ENCODE measurements around the gene GAB1. TPM values are rescaled to one million over a fixed set of nuclear protein-coding genes. Genes with fewer than 3 reads are reported as not detected.

Gene GAB1
- total and polyA plus RNA-seq, 3 donors from 2014 or later = 19.7 to 64.5 (median 61.3) TPM

DNA sequence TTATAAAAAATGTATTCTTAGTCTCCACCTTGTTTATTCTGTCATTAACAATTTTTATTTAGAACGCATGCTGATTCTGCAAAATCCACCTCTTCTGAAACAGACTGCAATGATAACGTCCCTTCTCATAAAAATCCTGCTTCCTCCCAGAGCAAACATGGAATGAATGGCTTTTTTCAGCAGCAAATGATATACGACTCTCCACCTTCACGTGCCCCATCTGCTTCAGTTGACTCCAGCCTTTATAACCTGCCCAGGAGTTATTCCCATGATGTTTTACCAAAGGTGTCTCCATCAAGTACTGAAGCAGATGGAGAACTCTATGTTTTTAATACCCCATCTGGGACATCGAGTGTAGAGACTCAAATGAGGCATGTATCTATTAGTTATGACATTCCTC, 101.3 kb downstream of the GAB1 start:
- Histone ChIP-seq H3K36me3 (ENCODE audit: low read depth, missing control alignments) (no peaks in the 10 kb centered on the region), H3K4me1 (no peaks in the 10 kb centered on the region), H3K27me3 (no peaks in the 10 kb centered on the region), H3K9me3 (no peaks in the 10 kb centered on the region), H3K27ac (no peak overlapping the region), H3K4me3 (no peak overlapping the region)
- WGBS, 2 donors = 86 to 91% methylated on average over 5 of the region's 5 CpGs
- TF ChIP-seq, protein P1, sequence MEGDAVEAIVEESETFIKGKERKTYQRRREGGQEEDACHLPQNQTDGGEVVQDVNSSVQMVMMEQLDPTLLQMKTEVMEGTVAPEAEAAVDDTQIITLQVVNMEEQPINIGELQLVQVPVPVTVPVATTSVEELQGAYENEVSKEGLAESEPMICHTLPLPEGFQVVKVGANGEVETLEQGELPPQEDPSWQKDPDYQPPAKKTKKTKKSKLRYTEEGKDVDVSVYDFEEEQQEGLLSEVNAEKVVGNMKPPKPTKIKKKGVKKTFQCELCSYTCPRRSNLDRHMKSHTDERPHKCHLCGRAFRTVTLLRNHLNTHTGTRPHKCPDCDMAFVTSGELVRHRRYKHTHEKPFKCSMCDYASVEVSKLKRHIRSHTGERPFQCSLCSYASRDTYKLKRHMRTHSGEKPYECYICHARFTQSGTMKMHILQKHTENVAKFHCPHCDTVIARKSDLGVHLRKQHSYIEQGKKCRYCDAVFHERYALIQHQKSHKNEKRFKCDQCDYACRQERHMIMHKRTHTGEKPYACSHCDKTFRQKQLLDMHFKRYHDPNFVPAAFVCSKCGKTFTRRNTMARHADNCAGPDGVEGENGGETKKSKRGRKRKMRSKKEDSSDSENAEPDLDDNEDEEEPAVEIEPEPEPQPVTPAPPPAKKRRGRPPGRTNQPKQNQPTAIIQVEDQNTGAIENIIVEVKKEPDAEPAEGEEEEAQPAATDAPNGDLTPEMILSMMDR (IDR thresholded peaks at IDR 0.05) = no peak
- no peak for TF ChIP-seq POLR2A (IDR thresholded peaks at IDR 0.05)
- DNase-seq = no peak
- intact Hi-C loops (cut with DNase I; ENCODE audit: low total_unique reads) = no loop called here

DNA sequence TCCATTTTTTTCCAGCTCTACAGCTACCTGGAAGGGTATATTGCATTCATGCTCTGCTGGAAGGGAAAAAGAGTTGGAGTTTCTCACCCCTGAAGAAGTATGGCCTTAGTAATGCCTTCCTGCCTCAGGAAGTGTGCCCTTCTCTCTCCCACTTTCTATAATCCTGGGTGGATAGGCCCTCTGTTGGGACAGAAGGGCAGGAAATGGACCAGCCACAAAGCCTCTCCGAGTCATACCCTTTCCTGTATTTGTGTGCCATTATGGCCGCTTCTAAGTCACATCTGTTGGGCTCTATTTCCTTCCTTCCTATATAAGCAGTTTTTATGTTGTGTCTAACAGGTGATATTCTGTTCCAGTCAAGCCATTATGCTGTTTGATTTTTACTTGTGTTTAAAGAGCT, 102.0 kb downstream of the GAB1 start:
- TF ChIP-seq, protein P1 (IDR thresholded peaks at IDR 0.05) = no peak
- TF ChIP-seq POLR2A (IDR thresholded peaks at IDR 0.05) = no peak
- H3K27me3 ChIP-seq = no peaks in the 10 kb centered on the region
- DNase-seq = no peak
- 83 to 91% methylated on average over 2 of the region's 2 CpGs for WGBS, 2 donors
- intact Hi-C loops (cut with DNase I; ENCODE audit: low total_unique reads) = no loop called here
- no peak overlapping the region for H3K4me3 ChIP-seq
- H3K9me3 ChIP-seq = no peaks in the 10 kb centered on the region
- H3K36me3 ChIP-seq (ENCODE audit: low read depth, missing control alignments) = no peaks in the 10 kb centered on the region
- no peaks in the 10 kb centered on the region for H3K4me1 ChIP-seq
- H3K27ac ChIP-seq = no peak overlapping the region

DNA sequence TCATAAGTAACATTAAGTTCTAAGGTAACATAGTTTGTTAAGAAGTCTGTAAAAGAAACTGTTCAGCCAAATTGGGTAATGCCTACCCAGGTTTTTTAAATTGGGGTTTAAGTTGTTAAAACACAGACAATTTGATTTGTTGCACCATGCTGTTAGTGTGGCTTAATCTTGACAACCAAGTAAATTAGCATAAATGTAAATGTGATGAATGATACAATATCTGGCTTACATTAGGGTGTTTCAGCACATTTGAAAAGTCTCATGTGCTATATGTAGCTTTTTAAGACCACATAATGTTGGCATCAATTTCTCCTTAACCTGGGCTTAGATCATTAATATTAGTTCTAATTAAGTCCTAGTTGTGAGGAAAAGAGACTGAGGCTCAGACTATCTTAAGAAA, 104.4 kb downstream of the GAB1 start:
- H3K4me3 ChIP-seq = no peak overlapping the region
- TF ChIP-seq, protein P1 (IDR thresholded peaks at IDR 0.05) = no peak
- no peak for TF ChIP-seq POLR2A (IDR thresholded peaks at IDR 0.05)
- H3K27me3 ChIP-seq = no peaks in the 10 kb centered on the region
- intact Hi-C loops (cut with DNase I; ENCODE audit: low total_unique reads) = no loop called here
- no peaks in the 10 kb centered on the region for H3K36me3 ChIP-seq (ENCODE audit: low read depth, missing control alignments)
- no peaks in the 10 kb centered on the region for H3K9me3 ChIP-seq
- no peak for DNase-seq
- no peaks in the 10 kb centered on the region for H3K4me1 ChIP-seq
- H3K27ac ChIP-seq = no peak overlapping the region

DNA sequence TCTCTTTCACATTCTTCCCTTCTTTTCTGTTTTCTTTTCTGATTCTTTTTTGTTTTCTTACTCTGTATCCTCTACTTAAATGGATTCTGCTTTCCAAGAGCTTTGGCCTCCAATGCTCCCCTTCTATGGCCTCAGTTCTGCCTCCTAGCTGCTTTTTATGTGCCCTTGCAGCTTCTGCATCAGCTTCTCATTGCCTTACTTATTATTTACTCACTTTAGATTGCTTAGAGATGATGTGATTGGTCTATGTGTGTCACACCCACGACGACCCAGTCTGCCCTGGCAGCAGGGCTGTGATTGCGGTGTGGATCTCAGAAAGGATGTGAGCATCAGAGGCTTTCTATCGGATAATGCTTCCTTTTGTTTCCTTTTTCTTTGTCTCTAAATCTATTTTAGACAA, 105.0 kb downstream of the GAB1 start:
- Histone ChIP-seq H3K9me3 (no peaks in the 10 kb centered on the region), H3K4me1 (no peaks in the 10 kb centered on the region), H3K36me3 (ENCODE audit: low read depth, missing control alignments) (no peaks in the 10 kb centered on the region), H3K4me3 (no peak overlapping the region), H3K27ac (no peak overlapping the region), H3K27me3 (no peaks in the 10 kb centered on the region)
- intact Hi-C loops (cut with DNase I; ENCODE audit: low total_unique reads) = no loop called here
- no peak for TF ChIP-seq POLR2A (IDR thresholded peaks at IDR 0.05)
- TF ChIP-seq, protein P1 (IDR thresholded peaks at IDR 0.05) = no peak
- 84 to 86% methylated on average over 4 of the region's 4 CpGs for WGBS, 2 donors
- no peak for DNase-seq

DNA sequence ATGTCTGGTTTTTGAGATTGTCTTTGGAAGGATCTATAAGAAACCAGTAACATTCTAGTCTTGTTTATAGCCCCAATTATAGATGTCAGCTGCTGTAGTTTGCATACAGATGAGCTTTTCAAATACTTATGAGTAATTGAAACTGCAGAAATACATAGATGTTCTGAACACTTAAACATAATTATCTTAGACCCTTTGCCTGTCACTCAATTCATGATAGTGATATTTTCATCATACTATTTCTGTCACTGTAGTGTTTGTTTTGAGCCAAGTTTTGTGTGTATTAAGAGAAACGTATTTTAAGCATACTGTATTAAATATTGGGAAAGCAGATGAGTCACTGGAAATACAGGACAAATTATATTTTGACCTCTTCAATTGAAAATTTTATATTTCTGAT, 107.1 kb downstream of the GAB1 start:
- H3K36me3 ChIP-seq (ENCODE audit: low read depth, missing control alignments) = no peaks in the 10 kb centered on the region
- H3K9me3 ChIP-seq = no peaks in the 10 kb centered on the region
- TF ChIP-seq, protein P1 (IDR thresholded peaks at IDR 0.05) = no peak
- TF ChIP-seq POLR2A (IDR thresholded peaks at IDR 0.05) = no peak
- no peaks in the 10 kb centered on the region for H3K4me1 ChIP-seq
- intact Hi-C loops (cut with DNase I; ENCODE audit: low total_unique reads) = no loop called here
- H3K27me3 ChIP-seq = no peaks in the 10 kb centered on the region
- 57 to 68% methylated on average over 1 of the region's 1 CpG for WGBS, 2 donors
- H3K27ac ChIP-seq = no peak overlapping the region
- DNase-seq = no peak
- no peak overlapping the region for H3K4me3 ChIP-seq

All from testis (tissue), 3 donors.